ENCODE measurements around the gene DDX19B. TPM values are rescaled to one million over a fixed set of nuclear protein-coding genes. Genes with fewer than 3 reads are reported as not detected.
"Not testable (repeated sequence)": the region's sequence is repeated elsewhere in the genome, so short reads cannot be mapped to it uniquely, and the experiment has no call there.

Gene DDX19B
- total and polyA plus RNA-seq, 7 donors = 15.0 to 21.4 (median 16.0) TPM

DNA sequence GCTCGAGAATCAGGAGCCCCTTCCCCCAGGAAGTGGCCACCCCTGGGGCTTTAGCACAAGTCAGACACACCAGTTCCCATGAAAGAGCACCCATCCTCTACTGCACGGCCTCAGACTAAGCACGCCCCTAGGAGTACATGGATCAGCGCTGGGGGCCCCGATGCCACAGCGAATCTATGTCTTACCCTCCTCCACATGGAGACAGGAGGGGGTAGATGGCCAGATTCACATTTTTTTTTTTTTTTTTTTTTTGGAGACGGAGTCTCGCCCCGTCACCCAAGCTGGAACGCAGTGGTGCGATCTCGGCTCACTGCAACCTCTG lies 44.1 kb upstream of the DDX19B start:
- H3K36me3 ChIP-seq (ENCODE audit: insufficient read depth in 1 of 2, low read depth in 1 of 2) = peaks cover 16 to 79% of the 10 kb centered on the region in 2 donors
- ATAC-seq = no peak
- H3K4me1 ChIP-seq = peaks cover 4% of the 10 kb centered on the region
- intact Hi-C loops (cut with DNase I) = no loop called here
- no peak overlapping the region for H3K4me3 ChIP-seq
- 88 to 96% (median 95%) methylated on average over 11 to 12 of the region's 12 CpGs for WGBS, 3 donors
- no peak overlapping the region for H3K27ac ChIP-seq
- no peak for DNase-seq
- H3K9me3 ChIP-seq = no peaks in the 10 kb centered on the region
- H3K27me3 ChIP-seq (ENCODE audit: insufficient read depth in 3 of 3, low read length in 2 of 3) = no peaks in the 10 kb centered on the region
- TF ChIP-seq, protein P1, sequence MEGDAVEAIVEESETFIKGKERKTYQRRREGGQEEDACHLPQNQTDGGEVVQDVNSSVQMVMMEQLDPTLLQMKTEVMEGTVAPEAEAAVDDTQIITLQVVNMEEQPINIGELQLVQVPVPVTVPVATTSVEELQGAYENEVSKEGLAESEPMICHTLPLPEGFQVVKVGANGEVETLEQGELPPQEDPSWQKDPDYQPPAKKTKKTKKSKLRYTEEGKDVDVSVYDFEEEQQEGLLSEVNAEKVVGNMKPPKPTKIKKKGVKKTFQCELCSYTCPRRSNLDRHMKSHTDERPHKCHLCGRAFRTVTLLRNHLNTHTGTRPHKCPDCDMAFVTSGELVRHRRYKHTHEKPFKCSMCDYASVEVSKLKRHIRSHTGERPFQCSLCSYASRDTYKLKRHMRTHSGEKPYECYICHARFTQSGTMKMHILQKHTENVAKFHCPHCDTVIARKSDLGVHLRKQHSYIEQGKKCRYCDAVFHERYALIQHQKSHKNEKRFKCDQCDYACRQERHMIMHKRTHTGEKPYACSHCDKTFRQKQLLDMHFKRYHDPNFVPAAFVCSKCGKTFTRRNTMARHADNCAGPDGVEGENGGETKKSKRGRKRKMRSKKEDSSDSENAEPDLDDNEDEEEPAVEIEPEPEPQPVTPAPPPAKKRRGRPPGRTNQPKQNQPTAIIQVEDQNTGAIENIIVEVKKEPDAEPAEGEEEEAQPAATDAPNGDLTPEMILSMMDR (IDR thresholded peaks at IDR 0.05) = no peak

DNA sequence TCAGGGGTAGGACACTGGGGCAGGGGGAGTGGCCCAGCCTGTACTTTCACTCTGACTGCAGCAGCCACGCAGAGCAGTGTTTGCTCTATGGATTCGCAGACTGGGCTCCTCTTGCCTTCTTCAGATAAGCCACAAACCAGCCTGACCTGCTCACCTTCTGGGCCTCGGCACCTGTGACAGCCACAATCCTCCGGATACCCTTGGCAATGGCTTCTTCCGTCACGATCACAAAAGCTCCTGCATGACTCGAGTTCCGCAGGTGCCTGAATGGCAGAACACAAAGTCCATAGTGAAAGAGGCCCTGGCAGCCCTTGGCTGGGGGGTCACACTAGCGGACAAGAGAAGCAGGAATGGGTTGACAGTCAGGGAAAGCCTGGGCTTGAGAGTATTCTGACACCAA lies 43.4 kb upstream of the DDX19B start:
- 92 to 95% (median 92%) methylated on average over 9 of the region's 9 CpGs for WGBS, 3 donors
- TF ChIP-seq, protein P1 (IDR thresholded peaks at IDR 0.05) = no peak
- Histone ChIP-seq H3K27ac (no peak overlapping the region), H3K4me1 (peaks cover 4% of the 10 kb centered on the region), H3K27me3 (ENCODE audit: insufficient read depth in 3 of 3, low read length in 2 of 3) (no peaks in the 10 kb centered on the region), H3K4me3 (no peak overlapping the region), H3K36me3 (ENCODE audit: insufficient read depth in 1 of 2, low read depth in 1 of 2) (peaks cover 16 to 86% of the 10 kb centered on the region in 2 donors), H3K9me3 (no peaks in the 10 kb centered on the region)
- intact Hi-C loops (cut with DNase I) = no loop called here
- ATAC-seq = no peak
- no peak for DNase-seq

DNA sequence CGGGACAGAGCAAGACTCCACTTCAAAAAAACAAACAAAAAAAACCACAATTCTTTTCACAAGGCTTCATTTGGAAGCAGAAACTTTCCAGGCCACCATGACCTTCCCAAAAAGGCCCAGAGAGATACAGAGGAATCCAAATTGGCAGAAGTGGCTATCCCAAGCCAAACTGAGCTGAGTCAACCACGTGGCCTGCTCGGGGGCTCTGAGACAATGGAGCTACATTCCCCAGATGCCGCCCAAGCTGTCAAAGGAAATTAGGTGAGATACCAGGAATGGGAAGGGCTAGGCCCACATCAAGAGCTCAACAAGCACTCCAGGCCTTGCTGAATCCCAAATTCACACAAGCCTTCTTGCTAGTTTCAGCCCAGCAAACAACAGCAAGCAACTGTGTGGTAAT lies 41.6 kb upstream of the DDX19B start:
- Histone ChIP-seq H3K27ac (no peak overlapping the region), H3K4me1 (no peaks in the 10 kb centered on the region), H3K27me3 (ENCODE audit: insufficient read depth in 3 of 3, low read length in 2 of 3) (no peaks in the 10 kb centered on the region), H3K9me3 (no peaks in the 10 kb centered on the region), H3K4me3 (no peak overlapping the region), H3K36me3 (ENCODE audit: insufficient read depth in 1 of 2, low read depth in 1 of 2) (peaks cover 18 to 100% of the 10 kb centered on the region in 2 donors)
- intact Hi-C loops (cut with DNase I) = no loop called here
- WGBS, 3 donors = 69 to 83% (median 74%) methylated on average over 4 of the region's 4 CpGs
- no peak for DNase-seq
- ATAC-seq = no peak
- TF ChIP-seq, protein P1 (IDR thresholded peaks at IDR 0.05) = no peak

DNA sequence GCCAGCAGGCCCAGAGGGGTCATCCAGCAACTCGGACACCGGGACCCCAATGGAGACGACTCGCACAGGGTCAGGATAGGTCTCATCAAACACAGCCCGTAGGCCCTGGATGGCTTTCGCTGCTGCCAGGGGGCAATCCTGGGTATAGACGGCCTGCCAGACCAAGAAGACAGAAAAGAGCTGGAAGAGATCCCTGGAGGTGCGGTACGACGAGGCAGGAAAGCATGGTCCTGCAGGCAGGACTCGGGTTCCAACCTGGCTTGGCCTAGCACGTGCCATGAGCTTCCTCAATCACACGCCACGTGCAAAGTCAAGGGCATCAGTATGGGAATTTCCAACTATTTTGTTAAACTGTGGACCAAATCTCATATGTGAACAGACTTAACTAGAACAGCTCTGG lies 40.9 kb upstream of the DDX19B start:
- Histone ChIP-seq H3K36me3 (ENCODE audit: insufficient read depth in 1 of 2, low read depth in 1 of 2) (peaks cover 14 to 100% of the 10 kb centered on the region in 2 donors), H3K9me3 (no peaks in the 10 kb centered on the region), H3K4me3 (no peak overlapping the region), H3K27me3 (ENCODE audit: insufficient read depth in 3 of 3, low read length in 2 of 3) (no peaks in the 10 kb centered on the region), H3K4me1 (no peaks in the 10 kb centered on the region), H3K27ac (no peak overlapping the region)
- no peak for DNase-seq
- ATAC-seq = no peak
- 91 to 95% (median 92%) methylated on average over 14 of the region's 14 CpGs for WGBS, 3 donors
- TF ChIP-seq, protein P1 (IDR thresholded peaks at IDR 0.05) = no peak
- intact Hi-C loops (cut with DNase I) = no loop called here

DNA sequence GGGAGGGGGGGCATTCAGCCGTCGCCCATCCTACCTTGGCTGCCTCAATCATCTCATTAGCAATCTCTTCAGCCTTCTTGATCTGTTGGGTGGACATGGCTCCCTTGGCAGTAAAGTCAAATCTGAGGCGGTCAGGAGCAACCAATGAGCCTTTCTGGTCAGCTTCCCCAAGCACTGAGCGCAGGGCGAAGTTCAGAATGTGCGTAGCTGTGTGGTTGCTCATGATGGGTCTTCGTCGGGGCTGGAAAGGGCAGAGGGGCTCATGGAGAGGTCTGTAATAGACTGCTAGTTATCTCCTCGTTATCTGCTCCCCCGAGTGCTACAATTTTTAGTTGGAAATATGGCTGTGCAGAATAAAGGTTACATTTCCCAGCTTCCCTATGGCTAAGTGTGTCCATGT lies 40.0 kb upstream of the DDX19B start:
- 95 to 99% (median 96%) methylated on average over 10 of the region's 10 CpGs for WGBS, 3 donors

DNA sequence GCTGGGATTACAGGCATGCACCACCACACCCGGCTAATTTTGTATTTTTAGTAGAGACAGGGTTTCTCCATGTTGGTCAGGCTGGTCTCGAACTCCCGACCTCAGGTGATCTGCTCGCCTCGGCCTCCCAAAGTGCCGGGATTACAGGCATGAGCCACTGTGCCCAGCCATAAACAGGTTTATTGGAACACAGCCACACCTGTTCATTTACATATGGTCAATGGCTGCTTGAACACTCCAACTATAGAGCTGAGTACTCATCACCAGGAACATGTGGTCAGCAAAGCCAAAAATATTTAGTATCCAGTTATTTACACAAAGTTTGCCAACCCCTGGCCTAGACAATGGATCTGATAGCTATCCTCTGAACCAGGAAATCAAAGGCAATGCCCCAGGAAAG lies 39.1 kb upstream of the DDX19B start:
- not testable (repeated sequence) for ATAC-seq; H3K27me3 ChIP-seq (ENCODE audit: insufficient read depth in 3 of 3, low read length in 2 of 3); H3K9me3 ChIP-seq; DNase-seq; H3K4me3 ChIP-seq; H3K4me1 ChIP-seq; H3K27ac ChIP-seq
- 86 to 92% (median 91%) methylated on average over 3 to 5 of the region's 6 CpGs for WGBS, 3 donors
- peaks cover 13 to 100% of the 10 kb centered on the region in 2 donors for H3K36me3 ChIP-seq (ENCODE audit: insufficient read depth in 1 of 2, low read depth in 1 of 2)
- intact Hi-C loops (cut with DNase I) = loop anchor here in 1 of 2 donors (10.0 kb wide), 1 partner anchor 105 kb away; no protein-coding TSS in a partner anchor

More for the DNA sequence above, 40.0 kb upstream of the DDX19B start:
- H3K9me3 ChIP-seq = no peaks in the 10 kb centered on the region
- H3K27me3 ChIP-seq (ENCODE audit: insufficient read depth in 3 of 3, low read length in 2 of 3) = no peaks in the 10 kb centered on the region
- DNase-seq = no peak
- TF ChIP-seq, protein P1 (IDR thresholded peaks at IDR 0.05) = no peak
- H3K4me1 ChIP-seq = no peaks in the 10 kb centered on the region
- no peak overlapping the region for H3K4me3 ChIP-seq
- intact Hi-C loops (cut with DNase I) = no loop called here
- no peak overlapping the region for H3K27ac ChIP-seq
- ATAC-seq = no peak
- peaks cover 9 to 100% of the 10 kb centered on the region in 2 donors for H3K36me3 ChIP-seq (ENCODE audit: insufficient read depth in 1 of 2, low read depth in 1 of 2)
